Measurements from ENCODE around the gene CMTM5. TPM values are rescaled to one million over a fixed set of nuclear protein-coding genes. Genes with fewer than 3 reads are reported as not detected.

CMTM5 gene
- total RNA-seq, 4 donors from 2014 or later: 0.64 to 1.1 TPM; not detected in 2

- no peaks in the 10 kb centered on the region for H3K36me3 ChIP-seq
- no peaks in the 10 kb centered on the region for H3K4me1 ChIP-seq
- 81% methylated on average over 7 of the region's 7 CpGs; no CpG with 5 or more reads in 1 of the 2 donors for WGBS, 2 donors (ENCODE audit: low coverage in 1 of 2)
- H3K4me3 ChIP-seq: no peak overlapping the region
- H3K27ac ChIP-seq: no peak overlapping the region
- intact Hi-C loops (cut with DNase I; ENCODE audit: low total_unique reads) (no loop called here), in situ Hi-C loops (cut with MboI; ENCODE audit: low pct_ligation_motif_present in 1 of 4, low pct_unique_long_range_greater_than_20kb in 1 of 4, low sequenced_read_pairs in 3 of 4) (loop anchor here in 1 of 4 donors (25.0 kb wide), 1 partner anchor 130 kb away; no protein-coding TSS in a partner anchor)
- no peaks in the 10 kb centered on the region for H3K9me3 ChIP-seq
- H3K27me3 ChIP-seq: no peaks in the 10 kb centered on the region
- TF ChIP-seq POLR2AphosphoS5 (IDR thresholded peaks at IDR 0.05) (no peak), EP300 (IDR thresholded peaks at IDR 0.05; ENCODE audit: low read depth) (no peak), CTCF (IDR thresholded peaks at IDR 0.05) (no peak), POLR2A (IDR thresholded peaks at IDR 0.05) (no peak)
- DNase-seq: no peak
These were observed 15.8 kb downstream of the CMTM5 start for GRCh38 chr14:23392613-23393012.

GRCh38 chr14:23396126-23396525 is 19.3 kb downstream of the CMTM5 start:
- WGBS, 2 donors (ENCODE audit: low coverage in 1 of 2): 75 to 92% methylated on average over 2 to 10 of the region's 10 CpGs
- Histone ChIP-seq H3K27me3 (no peaks in the 10 kb centered on the region), H3K36me3 (no peaks in the 10 kb centered on the region), H3K27ac (no peak overlapping the region), H3K9me3 (no peaks in the 10 kb centered on the region), H3K4me1 (no peaks in the 10 kb centered on the region), H3K4me3 (no peak overlapping the region)
- intact Hi-C loops (cut with DNase I; ENCODE audit: low total_unique reads): no loop called here
- TF ChIP-seq POLR2AphosphoS5 (IDR thresholded peaks at IDR 0.05) (no peak), CTCF (IDR thresholded peaks at IDR 0.05) (no peak), EP300 (IDR thresholded peaks at IDR 0.05; ENCODE audit: low read depth) (no peak), POLR2A (IDR thresholded peaks at IDR 0.05) (no peak)
- in situ Hi-C loops (cut with MboI; ENCODE audit: low pct_ligation_motif_present in 1 of 4, low pct_unique_long_range_greater_than_20kb in 1 of 4, low sequenced_read_pairs in 3 of 4): loop anchor here in 1 of 4 donors (25.0 kb wide), 1 partner anchor 134 kb away; no protein-coding TSS in a partner anchor
- DNase-seq: no peak

GRCh38 chr14:23396781-23397407 is 20.0 kb downstream of the CMTM5 start:
- in situ Hi-C loops (cut with MboI; ENCODE audit: low pct_ligation_motif_present in 1 of 4, low pct_unique_long_range_greater_than_20kb in 1 of 4, low sequenced_read_pairs in 3 of 4): loop anchor here in 1 of 4 donors (25.0 kb wide), 1 partner anchor 135 kb away; no protein-coding TSS in a partner anchor
- no peak for DNase-seq
- Histone ChIP-seq H3K4me1 (no peaks in the 10 kb centered on the region), H3K27ac (no peak overlapping the region), H3K27me3 (no peaks in the 10 kb centered on the region), H3K4me3 (no peak overlapping the region), H3K36me3 (no peaks in the 10 kb centered on the region), H3K9me3 (no peaks in the 10 kb centered on the region)
- TF ChIP-seq EP300 (IDR thresholded peaks at IDR 0.05; ENCODE audit: low read depth): no peak
- no peak for TF ChIP-seq CTCF (IDR thresholded peaks at IDR 0.05)
- no peak for TF ChIP-seq POLR2A (IDR thresholded peaks at IDR 0.05)
- TF ChIP-seq POLR2AphosphoS5 (IDR thresholded peaks at IDR 0.05): no peak
- 90% methylated on average over 10 of the region's 10 CpGs; no CpG with 5 or more reads in 1 of the 2 donors for WGBS, 2 donors (ENCODE audit: low coverage in 1 of 2)
- intact Hi-C loops (cut with DNase I; ENCODE audit: low total_unique reads): no loop called here

- Histone ChIP-seq H3K4me1 (no peaks in the 10 kb centered on the region), H3K4me3 (no peak overlapping the region), H3K27me3 (peaks cover 4% of the 10 kb centered on the region), H3K27ac (no peak overlapping the region), H3K9me3 (no peaks in the 10 kb centered on the region), H3K36me3 (no peaks in the 10 kb centered on the region)
- 73 to 88% methylated on average over 3 to 4 of the region's 4 CpGs for WGBS, 2 donors (ENCODE audit: low coverage in 1 of 2)
- in situ Hi-C loops (cut with MboI; ENCODE audit: low pct_ligation_motif_present in 1 of 4, low pct_unique_long_range_greater_than_20kb in 1 of 4, low sequenced_read_pairs in 3 of 4) (loop anchor here in 1 of 4 donors (25.0 kb wide), 1 partner anchor 136 kb away; no protein-coding TSS in a partner anchor), intact Hi-C loops (cut with DNase I; ENCODE audit: low total_unique reads) (no loop called here)
- TF ChIP-seq CTCF (IDR thresholded peaks at IDR 0.05): no peak
- TF ChIP-seq POLR2AphosphoS5 (IDR thresholded peaks at IDR 0.05): no peak
- TF ChIP-seq POLR2A (IDR thresholded peaks at IDR 0.05): no peak
- no peak for TF ChIP-seq EP300 (IDR thresholded peaks at IDR 0.05; ENCODE audit: low read depth)
- DNase-seq: no peak
These were observed 21.5 kb downstream of the CMTM5 start for GRCh38 chr14:23398348-23398747.

Data from transverse colon (tissue), 4 donors.